SK-N-MC (cell line): ENCODE data around the gene ABLIM2.

Experiments used
- EZH2 ChIP-seq: fragments of 200-600 bp; sonication (generic); IDR thresholded peaks from one replicate; pipeline ENCODE4 v1.6.1; 2017; ENCODE audit warnings: antibody characterized with exemption
- FOXP2 ChIP-seq: optimal IDR thresholded peaks from 2 replicates; pipeline ENCODE3; 2011; ENCODE audit warnings: mild to moderate bottlenecking, moderate library complexity; ENCODE audit not compliant: insufficient read depth; ENCODE audit errors: extremely low read length, control extremely low read depth
- POLR2AphosphoS5 ChIP-seq: IDR thresholded peaks from 2 replicates; pipeline ENCODE4 v1.6.1; 2012; ENCODE audit warnings: mild to moderate bottlenecking, low read depth, low read length, borderline replicate concordance

DNA sequence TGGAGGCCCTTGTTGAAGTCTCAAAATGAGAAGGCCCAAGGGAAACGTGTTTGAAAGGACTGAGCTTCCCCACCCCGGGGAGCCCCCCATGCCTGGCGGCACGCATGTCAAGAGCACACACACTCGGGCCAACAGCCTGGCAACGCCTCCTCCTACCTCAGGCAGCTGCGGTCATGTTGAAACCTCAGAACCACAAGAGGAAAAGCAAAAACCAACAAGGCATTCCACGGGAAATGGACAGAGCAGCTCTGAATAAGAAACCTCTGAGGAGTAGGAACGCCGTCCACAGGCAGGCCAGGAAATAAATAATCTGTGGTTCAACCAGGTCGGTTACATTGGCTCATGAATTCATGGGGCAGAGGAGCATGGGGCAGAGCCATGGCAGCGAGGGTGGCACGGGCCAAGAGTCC is 123.2 kb downstream of the ABLIM2 start:
- no peak for TF ChIP-seq EZH2
- TF ChIP-seq POLR2AphosphoS5, result no peak
- TF ChIP-seq FOXP2, result no peak
